BJ (cell line): ENCODE data around the gene TADA3. TPM values are rescaled to one million over a fixed set of nuclear protein-coding genes. Genes with fewer than 3 reads are reported as not detected.

ENCODE experiments used
- CTCF ChIA-PET: fragments of 350-600 bp; formaldehyde crosslinking; extraction: SDS; loops from one replicate; lab custom pipeline; 2021; ENCODE audit warnings: antibody characterized with exemption, inconsistent platforms; lab: Yijun Ruan, JAX
- POLR2A ChIA-PET: fragments of 300-600 bp; sonication (Branson Sonifier 250); formaldehyde crosslinking; extraction: SDS; loops from one replicate; lab custom pipeline; 2021; ENCODE audit warnings: antibody characterized with exemption; lab: Charles Lee
- DNase-seq: peaks from one replicate; pipeline ENCODE4 v3.0.0-alpha.2; 2011; ENCODE audit warnings: low read depth
- H3K27me3 ChIP-seq: 2 replicates; pipeline ENCODE4 v1.6.0; 2011; ENCODE audit warnings: low read length; ENCODE audit not compliant: control insufficient read depth, insufficient read depth
- H3K36me3 ChIP-seq: 2 replicates; pipeline ENCODE4 v1.5.1; 2011; ENCODE audit warnings: low read length; ENCODE audit not compliant: control insufficient read depth, insufficient read depth
- H3K4me3 ChIP-seq: 2 replicates; pipeline ENCODE4 v1.5.1; 2011; ENCODE audit warnings: low read depth, mild to moderate bottlenecking, control low read depth, low read length
- polyA plus RNA-seq: library from polyadenylated mRNA; depleted of rRNA; stranded (reverse); fragments of >200 nt; gene quantifications from 2 replicates; pipeline ENCODE4 v1.2.3, GENCODE V29; 2011
- TF ChIP-seq, protein P1 (sequence below): IDR thresholded peaks from 2 replicates; pipeline ENCODE4 v1.5.1; 2011; ENCODE audit warnings: low read depth, mild to moderate bottlenecking, control low read depth, inconsistent platforms, low read length, moderate library complexity; ENCODE audit not compliant: insufficient read depth

TADA3 gene
- polyA plus RNA-seq, 1 experiment, result 113 TPM

DNA sequence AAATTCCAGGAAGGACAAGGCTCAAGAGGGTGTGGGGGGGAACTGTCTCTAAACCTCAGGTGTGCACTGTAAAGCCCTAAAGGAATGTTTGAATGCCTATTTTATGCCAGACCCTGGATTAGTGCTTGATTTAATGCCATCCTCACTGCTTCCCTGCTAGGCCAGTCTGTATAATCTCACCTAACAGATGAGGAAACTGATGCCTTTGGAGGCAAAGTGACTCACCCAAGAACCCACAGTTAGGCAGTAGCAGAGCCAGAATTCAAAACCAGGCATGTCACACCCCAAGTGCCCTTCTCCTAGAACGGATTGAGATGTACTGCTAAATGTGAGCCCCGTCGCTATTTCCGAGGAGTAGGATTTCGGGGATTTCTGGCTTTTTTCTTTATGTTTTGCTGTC lies 30.4 kb downstream of the TADA3 start:
- DNase-seq, result no peak
- TF ChIP-seq, protein P1, sequence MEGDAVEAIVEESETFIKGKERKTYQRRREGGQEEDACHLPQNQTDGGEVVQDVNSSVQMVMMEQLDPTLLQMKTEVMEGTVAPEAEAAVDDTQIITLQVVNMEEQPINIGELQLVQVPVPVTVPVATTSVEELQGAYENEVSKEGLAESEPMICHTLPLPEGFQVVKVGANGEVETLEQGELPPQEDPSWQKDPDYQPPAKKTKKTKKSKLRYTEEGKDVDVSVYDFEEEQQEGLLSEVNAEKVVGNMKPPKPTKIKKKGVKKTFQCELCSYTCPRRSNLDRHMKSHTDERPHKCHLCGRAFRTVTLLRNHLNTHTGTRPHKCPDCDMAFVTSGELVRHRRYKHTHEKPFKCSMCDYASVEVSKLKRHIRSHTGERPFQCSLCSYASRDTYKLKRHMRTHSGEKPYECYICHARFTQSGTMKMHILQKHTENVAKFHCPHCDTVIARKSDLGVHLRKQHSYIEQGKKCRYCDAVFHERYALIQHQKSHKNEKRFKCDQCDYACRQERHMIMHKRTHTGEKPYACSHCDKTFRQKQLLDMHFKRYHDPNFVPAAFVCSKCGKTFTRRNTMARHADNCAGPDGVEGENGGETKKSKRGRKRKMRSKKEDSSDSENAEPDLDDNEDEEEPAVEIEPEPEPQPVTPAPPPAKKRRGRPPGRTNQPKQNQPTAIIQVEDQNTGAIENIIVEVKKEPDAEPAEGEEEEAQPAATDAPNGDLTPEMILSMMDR, result no peak
- H3K4me3 ChIP-seq, result no peak overlapping the region
- H3K27me3 ChIP-seq, result no peaks in the 10 kb centered on the region
- peaks cover 22% of the 10 kb centered on the region for H3K36me3 ChIP-seq
- POLR2A ChIA-PET, result no interaction called here
- CTCF ChIA-PET, result no interaction called here

DNA sequence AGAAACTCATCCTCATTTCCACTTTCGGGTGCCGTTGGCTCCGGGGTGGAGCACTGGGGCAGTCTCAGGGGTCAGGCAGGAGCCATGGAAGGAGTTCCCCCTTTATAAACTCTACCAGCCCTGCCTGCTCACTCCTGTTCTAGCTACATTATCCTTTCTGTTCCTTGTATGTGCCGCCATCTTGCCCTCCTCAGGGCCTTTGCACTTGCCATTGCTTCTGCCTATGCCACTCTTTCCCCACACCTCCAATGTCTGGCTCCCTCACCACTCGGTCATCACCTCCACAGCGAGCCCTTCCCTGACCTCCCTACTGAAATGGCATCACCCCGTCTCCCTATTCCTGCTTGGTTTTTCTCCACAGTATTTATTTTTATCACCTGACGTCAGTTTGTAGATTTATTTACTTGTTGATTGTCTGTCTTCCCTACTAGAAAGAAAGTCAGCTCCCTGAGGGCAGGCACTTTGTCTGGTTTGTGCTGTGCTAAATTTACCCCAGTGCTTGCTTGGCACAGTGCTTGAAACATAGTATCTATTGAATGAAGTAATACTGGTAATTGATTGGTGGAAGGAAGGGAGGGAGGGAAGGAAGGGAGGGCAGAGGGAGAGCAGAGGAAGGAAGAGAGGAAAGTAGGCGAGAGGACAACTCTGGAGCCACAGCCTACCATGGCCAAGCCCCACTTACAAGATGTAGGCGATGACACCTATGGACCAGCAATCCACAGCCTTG lies 31.3 kb downstream of the TADA3 start:
- H3K36me3 ChIP-seq, result peaks cover 25% of the 10 kb centered on the region
- ChIA-PET POLR2A (interaction anchor here (0.7 kb wide), 1 partner anchor 9 kb away, joined by 8 read pairs; the partner anchor contains the start of gene CAMK1), CTCF (no interaction called here)
- no peak for DNase-seq
- H3K27me3 ChIP-seq, result no peaks in the 10 kb centered on the region
- no peak overlapping the region for H3K4me3 ChIP-seq
- TF ChIP-seq, protein P1, result no peak

DNA sequence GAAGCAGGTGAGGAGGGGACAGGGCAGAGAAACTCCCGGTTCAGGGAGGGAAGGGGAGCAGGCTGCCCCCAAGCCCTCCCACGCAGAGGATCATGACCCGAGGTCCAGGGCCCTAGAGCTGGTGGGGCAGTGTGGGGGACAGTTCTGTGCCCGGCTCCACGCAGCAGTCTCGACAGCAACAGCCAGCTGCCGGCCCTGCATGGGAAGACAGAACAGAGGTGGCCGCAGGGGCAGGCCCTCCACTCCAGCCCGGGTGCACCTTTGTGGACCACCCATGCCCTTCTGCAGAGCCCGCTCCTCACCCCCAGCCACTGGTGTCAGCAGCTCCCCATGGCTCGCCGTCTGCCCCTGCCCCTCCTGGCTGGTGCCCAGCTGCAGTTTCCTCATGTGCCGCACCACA lies 34.8 kb downstream of the TADA3 start:
- H3K4me3 ChIP-seq, result no peak overlapping the region
- CTCF ChIA-PET, result no interaction called here
- no peaks in the 10 kb centered on the region for H3K27me3 ChIP-seq
- DNase-seq, result no peak
- TF ChIP-seq, protein P1, result no peak
- POLR2A ChIA-PET, result no interaction called here
- peaks cover 19% of the 10 kb centered on the region for H3K36me3 ChIP-seq

DNA sequence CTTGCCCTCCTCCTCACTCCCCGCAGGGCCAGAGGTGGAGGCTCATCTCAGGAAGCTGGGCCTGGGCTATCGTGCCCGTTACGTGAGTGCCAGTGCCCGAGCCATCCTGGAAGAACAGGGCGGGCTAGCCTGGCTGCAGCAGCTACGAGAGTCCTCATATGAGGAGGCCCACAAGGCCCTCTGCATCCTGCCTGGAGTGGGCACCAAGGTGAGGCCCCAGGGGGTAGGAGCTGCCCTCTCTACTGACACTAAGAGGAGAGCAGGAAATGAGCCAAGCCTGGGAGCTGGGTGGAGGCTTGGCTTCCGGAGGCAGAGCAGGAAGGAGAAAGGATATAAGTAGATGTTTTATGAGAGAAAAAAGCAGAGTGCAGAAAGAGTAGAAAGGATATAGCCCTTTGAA lies 37.6 kb downstream of the TADA3 start:
- TF ChIP-seq, protein P1, result no peak
- H3K36me3 ChIP-seq, result peaks cover 17% of the 10 kb centered on the region
- CTCF ChIA-PET, result no interaction called here

DNA sequence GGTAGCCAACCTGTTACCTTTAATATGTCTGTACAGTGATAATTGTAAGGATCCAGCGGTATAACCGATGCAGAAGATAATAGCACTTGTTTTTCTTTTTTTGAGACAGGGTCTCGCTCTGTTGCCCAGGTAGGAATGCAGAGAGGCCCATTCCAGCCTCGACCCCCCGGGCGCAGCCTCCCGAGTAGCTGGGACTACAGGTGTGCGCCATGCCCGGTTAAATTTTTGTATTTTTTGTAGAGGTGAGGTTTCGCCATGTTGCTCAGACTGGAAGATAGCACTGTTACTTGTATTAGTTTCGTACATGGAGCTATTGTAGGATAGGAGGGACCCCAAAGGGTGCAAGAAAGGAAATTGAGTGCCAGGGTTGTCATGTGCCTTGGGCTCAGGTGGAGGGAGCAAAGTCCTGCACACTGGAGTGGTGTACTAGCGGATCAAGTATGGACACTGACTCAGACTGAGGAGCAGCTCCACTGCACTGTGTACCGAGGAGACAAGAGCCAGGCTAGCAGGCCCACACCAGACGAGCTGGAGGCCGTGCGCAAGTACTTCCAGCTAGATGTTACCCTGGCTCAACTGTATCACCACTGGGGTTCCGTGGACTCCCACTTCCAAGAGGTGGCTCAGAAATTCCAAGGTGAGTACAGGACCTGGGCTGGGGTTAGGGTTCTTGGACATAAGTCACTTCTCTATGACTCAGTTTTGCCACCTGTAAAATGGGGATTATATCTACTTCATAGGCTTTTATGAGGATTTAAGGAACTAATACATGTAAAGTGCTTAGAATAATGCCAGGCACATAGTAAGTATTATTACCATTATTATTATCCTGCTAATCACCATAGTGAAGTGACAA lies 41.5 kb downstream of the TADA3 start:
- DNase-seq, result no peak
- POLR2A ChIA-PET, result no interaction called here
- Histone ChIP-seq H3K36me3 (peaks cover 23% of the 10 kb centered on the region), H3K27me3 (no peaks in the 10 kb centered on the region), H3K4me3 (peak overlapping the region; percentile 67)
- TF ChIP-seq, protein P1, result no peak
- CTCF ChIA-PET, result interaction anchor here (0.6 to 1.0 kb wide), 2 partner anchors 13 to 441 kb away, joined by 3 read pairs; no protein-coding TSS in a partner anchor

More for the DNA sequence above, 37.6 kb downstream of the TADA3 start:
- DNase-seq, result no peak
- Histone ChIP-seq H3K4me3 (no peak overlapping the region), H3K27me3 (no peaks in the 10 kb centered on the region)
- POLR2A ChIA-PET, result interaction anchor here (0.6 kb wide), 1 partner anchor 518 kb away, joined by 4 read pairs; no protein-coding TSS in a partner anchor
